GM19025 (cell line): Measurements from ENCODE around the gene XPNPEP2.

Experiments used
- ATAC-seq: cut with Tn5 transposase; IDR thresholded peaks from one replicate; pipeline ENCODE4 v1.9.1; 2021; ENCODE audit warnings: mild to moderate bottlenecking, low read depth, moderate library complexity; ENCODE audit not compliant: unreplicated experiment

Gene XPNPEP2

GRCh38 chrX:129772796-129773431 lies 34.1 kb downstream of the XPNPEP2 start:
- ATAC-seq = peak; percentile 66

GRCh38 chrX:129773649-129774458 lies 35.1 kb downstream of the XPNPEP2 start:
- no peak for ATAC-seq

GRCh38 chrX:129777218-129778030 lies 38.6 kb downstream of the XPNPEP2 start:
- ATAC-seq = peak; percentile 21

DNA sequence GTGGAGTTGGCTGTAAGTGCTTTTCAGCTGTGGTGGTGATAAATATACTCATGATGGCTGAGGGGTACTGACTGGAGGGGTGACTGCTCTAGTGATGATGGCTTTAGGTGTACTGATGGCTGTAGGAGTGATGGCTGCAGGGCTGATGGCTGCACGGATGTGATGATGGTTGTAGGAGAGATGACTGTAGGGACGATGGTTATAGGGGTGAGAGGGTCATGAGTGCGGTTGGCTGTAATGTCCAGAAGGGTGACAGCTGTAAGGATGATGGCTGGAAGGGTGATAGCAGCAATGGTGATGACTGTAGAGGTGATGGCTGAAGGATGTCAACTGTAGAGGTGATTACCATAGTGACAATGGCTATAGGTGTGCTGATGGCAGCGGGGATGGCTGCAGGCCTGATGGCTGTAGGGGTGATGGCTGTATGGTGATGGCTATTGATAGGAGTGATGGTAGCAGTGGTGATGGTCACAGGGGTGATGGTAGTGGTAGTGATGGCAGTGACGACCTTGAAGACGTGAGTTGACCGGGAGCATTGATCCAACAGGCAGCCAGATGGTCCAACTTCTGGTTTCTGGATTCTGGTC lies 40.4 kb downstream of the XPNPEP2 start:
- no peak for ATAC-seq

GRCh38 chrX:129779747-129780146 lies 41.0 kb downstream of the XPNPEP2 start, which contains the start of gene SASH3:
TSS of gene SASH3 (plus strand) at chrX:129779949. CDS start at chrX:129780098, 149 bp downstream.
- ATAC-seq = peak; percentile 29

GRCh38 chrX:129780441-129781105 lies 41.8 kb downstream of the XPNPEP2 start:
- ATAC-seq = no peak

DNA sequence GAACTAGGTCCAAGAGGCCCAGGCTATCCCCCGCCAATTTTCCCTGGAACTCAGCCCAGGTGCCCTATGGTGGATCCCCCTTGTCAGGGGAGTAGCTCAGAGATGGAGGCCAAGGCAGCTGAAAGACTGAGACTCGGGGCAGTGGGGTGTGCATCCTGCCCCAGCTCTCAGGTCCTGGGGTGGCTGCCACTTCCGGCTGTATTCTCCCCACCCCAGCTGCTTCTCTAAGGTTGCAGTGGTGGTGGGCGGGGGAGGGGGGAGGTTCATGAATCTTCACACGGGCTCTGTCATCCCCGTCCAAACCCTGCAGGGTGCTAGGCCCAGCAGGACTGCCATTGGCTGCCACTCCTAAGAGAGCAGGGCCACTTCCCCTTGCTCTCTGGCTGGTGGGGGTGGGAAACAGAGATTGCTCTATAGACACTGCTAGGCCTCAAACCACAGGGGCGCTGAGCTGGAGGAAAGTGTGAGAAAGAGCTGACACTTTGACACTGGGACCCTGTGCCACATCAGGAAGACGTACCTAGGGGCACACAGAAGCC lies 42.4 kb downstream of the XPNPEP2 start:
- peak; percentile 66 for ATAC-seq

GRCh38 chrX:129781680-129782495 lies 43.1 kb downstream of the XPNPEP2 start:
- ATAC-seq = no peak

- no peak for ATAC-seq
Measured at GRCh38 chrX:129782706-129783105, 43.9 kb downstream of the XPNPEP2 start.

DNA sequence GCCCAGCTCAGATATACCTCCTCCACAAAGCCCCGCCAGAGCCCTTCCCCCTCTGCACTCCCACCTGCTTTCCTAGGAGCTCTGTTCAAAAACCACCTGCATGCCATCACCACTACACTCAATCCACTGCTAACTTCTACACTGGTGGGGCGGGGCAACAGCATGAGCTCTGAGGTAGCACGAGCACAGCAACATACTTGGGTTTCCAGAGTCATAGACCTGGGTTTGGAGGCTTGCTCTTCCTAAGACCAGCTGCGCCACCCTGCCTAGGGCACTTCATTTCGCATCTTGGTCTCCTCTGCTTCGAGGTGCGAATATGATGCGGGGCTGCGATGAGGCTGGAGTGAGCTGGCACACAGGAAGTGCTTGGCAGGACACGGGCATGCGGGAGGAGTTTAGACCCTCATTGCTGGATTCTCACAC lies 44.5 kb downstream of the XPNPEP2 start:
- ATAC-seq = no peak

- no peak for ATAC-seq
Measured at GRCh38 chrX:129784371-129784770, 45.6 kb downstream of the XPNPEP2 start.

- no peak for ATAC-seq
Measured at GRCh38 chrX:129785160-129785947, 46.6 kb downstream of the XPNPEP2 start.

- peak; percentile 66 for ATAC-seq
Measured at GRCh38 chrX:129786210-129786651, 47.5 kb downstream of the XPNPEP2 start.

GRCh38 chrX:129787336-129788055 lies 48.7 kb downstream of the XPNPEP2 start:
- ATAC-seq = no peak

- ATAC-seq = no peak
Measured at GRCh38 chrX:129788527-129788926, 49.7 kb downstream of the XPNPEP2 start.

- no peak for ATAC-seq
Measured at GRCh38 chrX:129790146-129790545, 51.4 kb downstream of the XPNPEP2 start.

GRCh38 chrX:129790808-129791207 lies 52.0 kb downstream of the XPNPEP2 start:
- no peak for ATAC-seq
